ENCODE results near the gene FECH.
"Not testable (repeated sequence)": the region's sequence is repeated elsewhere in the genome, so short reads cannot be mapped to it uniquely, and the experiment has no call there.

Gene FECH

DNA sequence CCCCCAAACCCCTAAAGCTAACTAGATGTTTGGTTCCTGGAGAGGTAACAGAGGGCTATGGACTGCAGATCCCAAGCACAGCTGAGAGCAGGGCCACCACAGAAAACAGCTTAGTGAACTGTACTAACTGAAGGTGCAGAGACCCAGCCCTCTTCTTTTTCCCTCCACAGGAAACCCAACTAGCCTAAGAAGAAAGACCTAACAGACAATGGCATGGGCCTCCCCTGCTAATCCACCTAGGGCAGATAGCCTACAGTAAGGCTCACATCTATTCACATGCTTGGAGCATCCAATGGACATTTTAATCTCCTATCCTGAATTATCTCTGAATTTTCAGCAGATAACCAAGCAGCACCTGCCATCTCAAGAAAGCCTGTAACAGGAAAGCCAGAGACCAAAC lies 8.8 kb upstream of the FECH start:
- Histone ChIP-seq H3K27me3 (ENCODE audit: low read length) (no peaks in the 10 kb centered on the region), H3K4me2 (ENCODE audit: low read depth, low read length, poor library complexity, severe bottlenecking) (no peak overlapping the region), H2AFZ (ENCODE audit: low read depth, low read length, severe bottlenecking) (no peak overlapping the region), H3K79me2 (ENCODE audit: insufficient read depth, low read length) (no peaks in the 10 kb centered on the region), H3K36me3 (ENCODE audit: low read length) (peaks cover 17% of the 10 kb centered on the region), H3F3A (ENCODE audit: insufficient read depth) (0 out of 2 replicates have a peak, but pooled peaks cover 3% of the 10 kb centered on the region), H3K9ac (ENCODE audit: low read length) (no peak overlapping the region), H3K9me2 (replicated peaks; ENCODE audit: insufficient read depth, low read length) (no peaks in the 10 kb centered on the region), H4K20me1 (ENCODE audit: low read depth, low read length) (no peaks in the 10 kb centered on the region), H3K4me3 (ENCODE audit: insufficient read depth, low read length, poor library complexity, severe bottlenecking) (no peak overlapping the region), H3K27ac (ENCODE audit: low read depth, low read length) (no peak overlapping the region), H3K9me3 (ENCODE audit: insufficient read depth, low read length) (no peaks in the 10 kb centered on the region)
- TF ChIP-seq EZH2phosphoT487 (conservative IDR thresholded peaks at IDR 0.05; ENCODE audit: low read length), result no peak
- TF ChIP-seq, protein P1, sequence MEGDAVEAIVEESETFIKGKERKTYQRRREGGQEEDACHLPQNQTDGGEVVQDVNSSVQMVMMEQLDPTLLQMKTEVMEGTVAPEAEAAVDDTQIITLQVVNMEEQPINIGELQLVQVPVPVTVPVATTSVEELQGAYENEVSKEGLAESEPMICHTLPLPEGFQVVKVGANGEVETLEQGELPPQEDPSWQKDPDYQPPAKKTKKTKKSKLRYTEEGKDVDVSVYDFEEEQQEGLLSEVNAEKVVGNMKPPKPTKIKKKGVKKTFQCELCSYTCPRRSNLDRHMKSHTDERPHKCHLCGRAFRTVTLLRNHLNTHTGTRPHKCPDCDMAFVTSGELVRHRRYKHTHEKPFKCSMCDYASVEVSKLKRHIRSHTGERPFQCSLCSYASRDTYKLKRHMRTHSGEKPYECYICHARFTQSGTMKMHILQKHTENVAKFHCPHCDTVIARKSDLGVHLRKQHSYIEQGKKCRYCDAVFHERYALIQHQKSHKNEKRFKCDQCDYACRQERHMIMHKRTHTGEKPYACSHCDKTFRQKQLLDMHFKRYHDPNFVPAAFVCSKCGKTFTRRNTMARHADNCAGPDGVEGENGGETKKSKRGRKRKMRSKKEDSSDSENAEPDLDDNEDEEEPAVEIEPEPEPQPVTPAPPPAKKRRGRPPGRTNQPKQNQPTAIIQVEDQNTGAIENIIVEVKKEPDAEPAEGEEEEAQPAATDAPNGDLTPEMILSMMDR (IDR thresholded peaks at IDR 0.05; ENCODE audit: insufficient read depth, low read length, poor library complexity, severe bottlenecking), result no peak

DNA sequence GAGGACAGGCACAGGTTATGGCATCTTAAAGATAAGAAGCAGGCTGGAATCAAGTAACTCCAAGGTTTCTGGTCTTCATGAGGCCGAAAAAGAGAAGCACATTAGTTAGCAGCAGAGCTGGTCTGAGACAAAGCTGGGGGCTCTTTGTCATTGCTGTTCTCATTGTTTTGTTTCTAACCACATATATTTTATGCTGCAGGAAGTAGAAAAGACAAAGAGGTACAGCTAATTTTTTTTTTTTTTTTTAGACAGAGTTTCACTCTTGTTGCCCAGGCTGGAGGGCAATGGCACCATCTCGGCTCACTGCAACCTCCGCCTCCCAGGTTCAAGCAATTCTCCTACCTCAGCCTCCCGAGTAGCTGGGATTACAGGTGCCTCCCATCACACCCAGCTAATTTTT lies 6.2 kb upstream of the FECH start:
- not testable (repeated sequence) for H3F3A ChIP-seq (ENCODE audit: insufficient read depth); H2AFZ ChIP-seq (ENCODE audit: low read depth, low read length, severe bottlenecking); H3K79me2 ChIP-seq (ENCODE audit: insufficient read depth, low read length); H3K27ac ChIP-seq (ENCODE audit: low read depth, low read length); H3K9ac ChIP-seq (ENCODE audit: low read length); H3K27me3 ChIP-seq (ENCODE audit: low read length); H3K36me3 ChIP-seq (ENCODE audit: low read length); H3K9me3 ChIP-seq (ENCODE audit: insufficient read depth, low read length); H3K4me2 ChIP-seq (ENCODE audit: low read depth, low read length, poor library complexity, severe bottlenecking); H3K9me2 ChIP-seq (replicated peaks; ENCODE audit: insufficient read depth, low read length); H3K4me3 ChIP-seq (ENCODE audit: insufficient read depth, low read length, poor library complexity, severe bottlenecking); H4K20me1 ChIP-seq (ENCODE audit: low read depth, low read length)

DNA sequence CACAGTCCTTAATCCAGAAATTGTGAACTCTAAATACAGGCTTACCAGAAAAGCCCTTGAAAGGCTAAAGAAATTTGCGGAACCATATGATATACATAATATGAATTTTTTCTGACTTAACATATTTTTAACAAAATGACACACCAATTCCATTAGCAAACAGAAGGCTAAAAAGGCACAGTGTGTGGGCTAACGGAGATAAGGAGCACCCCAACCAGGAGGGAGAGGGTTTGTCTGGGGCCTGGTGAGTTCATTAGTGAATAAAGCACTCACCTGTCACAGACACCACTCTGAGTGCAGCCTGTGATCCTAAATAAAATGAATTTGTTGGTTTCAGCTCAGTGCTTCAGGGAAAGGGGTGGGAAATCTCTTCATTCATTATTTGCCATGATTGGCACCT lies 2.7 kb upstream of the FECH start:
- no peak for TF ChIP-seq EZH2phosphoT487 (conservative IDR thresholded peaks at IDR 0.05; ENCODE audit: low read length)
- TF ChIP-seq, protein P1 (IDR thresholded peaks at IDR 0.05; ENCODE audit: insufficient read depth, low read length, poor library complexity, severe bottlenecking), result no peak
- Histone ChIP-seq H3K36me3 (ENCODE audit: low read length) (no peaks in the 10 kb centered on the region), H3K27ac (ENCODE audit: low read depth, low read length) (no peak overlapping the region), H3K4me3 (ENCODE audit: insufficient read depth, low read length, poor library complexity, severe bottlenecking) (no peak overlapping the region), H3K9me2 (replicated peaks; ENCODE audit: insufficient read depth, low read length) (no peaks in the 10 kb centered on the region), H3K4me2 (ENCODE audit: low read depth, low read length, poor library complexity, severe bottlenecking) (no peak overlapping the region), H3K27me3 (ENCODE audit: low read length) (no peaks in the 10 kb centered on the region), H3F3A (ENCODE audit: insufficient read depth) (0 out of 2 replicates have a peak, but pooled peaks cover 3% of the 10 kb centered on the region), H3K9ac (ENCODE audit: low read length) (no peak overlapping the region), H3K9me3 (ENCODE audit: insufficient read depth, low read length) (no peaks in the 10 kb centered on the region), H4K20me1 (ENCODE audit: low read depth, low read length) (no peaks in the 10 kb centered on the region), H3K79me2 (ENCODE audit: insufficient read depth, low read length) (no peaks in the 10 kb centered on the region), H2AFZ (ENCODE audit: low read depth, low read length, severe bottlenecking) (no peak overlapping the region)

DNA sequence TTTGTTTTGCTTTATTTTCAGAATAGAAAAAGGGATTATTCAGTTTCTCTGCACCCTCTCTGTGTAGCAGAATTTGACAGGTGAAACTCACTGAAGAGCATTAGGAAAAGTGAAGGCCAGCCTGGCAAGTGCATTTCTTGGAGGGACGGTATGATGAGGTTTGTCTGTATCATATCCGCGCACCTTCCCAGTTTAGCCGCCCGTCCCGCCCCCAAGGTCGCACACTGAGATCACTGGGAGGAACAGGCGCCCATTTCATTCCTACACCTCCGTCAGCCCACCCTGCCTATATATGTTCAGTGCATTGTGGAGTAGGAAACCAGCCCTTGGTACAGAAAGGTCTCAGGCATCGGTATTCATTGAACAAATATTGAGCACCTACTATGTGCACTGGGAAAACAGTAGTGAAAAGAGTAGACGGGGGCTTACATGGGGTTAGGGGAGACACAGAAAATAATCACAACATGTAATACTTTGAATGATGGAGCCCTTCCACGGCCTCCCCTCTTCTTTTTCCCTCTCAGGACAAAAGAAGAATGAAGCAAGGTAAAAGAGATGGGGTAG lies 678 bp upstream of the FECH start:
- H4K20me1 ChIP-seq (ENCODE audit: low read depth, low read length), result no peaks in the 10 kb centered on the region
- peak overlapping the region; percentile 61 for H3K4me2 ChIP-seq (ENCODE audit: low read depth, low read length, poor library complexity, severe bottlenecking)
- TF ChIP-seq, protein P1 (IDR thresholded peaks at IDR 0.05; ENCODE audit: insufficient read depth, low read length, poor library complexity, severe bottlenecking), result no peak
- TF ChIP-seq EZH2phosphoT487 (conservative IDR thresholded peaks at IDR 0.05; ENCODE audit: low read length), result no peak
- peak overlapping the region; percentile 91 for H2AFZ ChIP-seq (ENCODE audit: low read depth, low read length, severe bottlenecking)
- H3K36me3 ChIP-seq (ENCODE audit: low read length), result no peaks in the 10 kb centered on the region
- H3K9me3 ChIP-seq (ENCODE audit: insufficient read depth, low read length), result no peaks in the 10 kb centered on the region
- no peaks in the 10 kb centered on the region for H3K27me3 ChIP-seq (ENCODE audit: low read length)
- H3K4me3 ChIP-seq (ENCODE audit: insufficient read depth, low read length, poor library complexity, severe bottlenecking), result peak overlapping the region; percentile 71
- peak overlapping the region; percentile 70 for H3K9ac ChIP-seq (ENCODE audit: low read length)
- H3K79me2 ChIP-seq (ENCODE audit: insufficient read depth, low read length), result no peaks in the 10 kb centered on the region
- H3K9me2 ChIP-seq (replicated peaks; ENCODE audit: insufficient read depth, low read length), result no peaks in the 10 kb centered on the region
- 0 out of 2 replicates have a peak, but pooled peaks cover 3% of the 10 kb centered on the region for H3F3A ChIP-seq (ENCODE audit: insufficient read depth)
- H3K27ac ChIP-seq (ENCODE audit: low read depth, low read length), result no peak overlapping the region
